NCI-H82 treated with DMSO at 0.1 percent for 48 hours (cell line): ENCODE results near the gene ADAMTS17.

ENCODE experiments used
- DNase-seq: peaks from one replicate; lab custom pipeline; 2025; ENCODE audit not compliant: unreplicated experiment; lab: John Stamatoyannopoulos, UW

Gene ADAMTS17

GRCh38 chr15:100034191-100034590, 307.6 kb downstream of the ADAMTS17 start:
- no peak for DNase-seq

- no peak for DNase-seq
These were observed 308.5 kb downstream of the ADAMTS17 start for GRCh38 chr15:100033140-100033857.

- DNase-seq, result no peak
These were observed 309.3 kb downstream of the ADAMTS17 start for GRCh38 chr15:100032358-100033085.

GRCh38 chr15:100031665-100032357, 310.0 kb downstream of the ADAMTS17 start:
- no peak for DNase-seq

- DNase-seq, result no peak
These were observed 311.1 kb downstream of the ADAMTS17 start for GRCh38 chr15:100030586-100031229.

- DNase-seq, result no peak
These were observed 311.8 kb downstream of the ADAMTS17 start for GRCh38 chr15:100029868-100030479.

GRCh38 chr15:100029045-100029444, 312.7 kb downstream of the ADAMTS17 start:
- DNase-seq, result no peak

- DNase-seq, result no peak
These were observed 315.7 kb downstream of the ADAMTS17 start for GRCh38 chr15:100026041-100026440.

GRCh38 chr15:100022806-100023205, 319.0 kb downstream of the ADAMTS17 start:
- no peak for DNase-seq

GRCh38 chr15:100022391-100022790, 319.4 kb downstream of the ADAMTS17 start:
- DNase-seq, result no peak

GRCh38 chr15:100021653-100022052, 320.1 kb downstream of the ADAMTS17 start:
- DNase-seq, result no peak

GRCh38 chr15:100020614-100021013, 321.2 kb downstream of the ADAMTS17 start:
- no peak for DNase-seq

- no peak for DNase-seq
These were observed 321.6 kb downstream of the ADAMTS17 start for GRCh38 chr15:100020189-100020588.

- no peak for DNase-seq
These were observed 322.2 kb downstream of the ADAMTS17 start for GRCh38 chr15:100019601-100020000.

- no peak for DNase-seq
These were observed 323.6 kb downstream of the ADAMTS17 start for GRCh38 chr15:100018191-100018590.

GRCh38 chr15:100017140-100017539, 324.6 kb downstream of the ADAMTS17 start:
- no peak for DNase-seq

GRCh38 chr15:100016632-100017031, 325.1 kb downstream of the ADAMTS17 start:
- no peak for DNase-seq

- no peak for DNase-seq
These were observed 330.5 kb downstream of the ADAMTS17 start for GRCh38 chr15:100011235-100011634.

- no peak for DNase-seq
These were observed 332.4 kb downstream of the ADAMTS17 start for GRCh38 chr15:100009372-100009771.

- DNase-seq, result no peak
These were observed 333.5 kb downstream of the ADAMTS17 start for GRCh38 chr15:100008258-100008657.

GRCh38 chr15:100007609-100008008, 334.2 kb downstream of the ADAMTS17 start:
- no peak for DNase-seq
